Measurements from ENCODE around the gene RNF144B.

The RNF144B gene

GRCh38 chr6:18513253-18513798 is 126.2 kb downstream of the RNF144B start:
- no peak for DNase-seq (ENCODE audit: low spot score)

- DNase-seq (ENCODE audit: low spot score), result no peak
Observed at GRCh38 chr6:18514180-18514579, 127.0 kb downstream of the RNF144B start.

- peak; percentile 74 for DNase-seq (ENCODE audit: low spot score)
Observed at GRCh38 chr6:18515767-18516166, 128.6 kb downstream of the RNF144B start.

Data from COLO829 (cell line).